C4-2B (cell line): ENCODE measurements around the gene USP53.
"Not testable (repeated sequence)": the region's sequence is repeated elsewhere in the genome, so short reads cannot be mapped to it uniquely, and the experiment has no call there.

Source experiments
- ZFX ChIP-seq: fragments of 450-650 bp; IDR thresholded peaks from 2 replicates; pipeline ENCODE4 v1.6.1; 2017
- TF ChIP-seq, protein P1 (sequence below): fragments of 450-650 bp; conservative IDR thresholded peaks from 2 replicates; pipeline ENCODE4 v1.5.1; 2017; ENCODE audit warnings: mild to moderate bottlenecking

GRCh38 chr4:119279945-119280344 lies 67.4 kb downstream of the USP53 start:
- TF ChIP-seq, protein P1, sequence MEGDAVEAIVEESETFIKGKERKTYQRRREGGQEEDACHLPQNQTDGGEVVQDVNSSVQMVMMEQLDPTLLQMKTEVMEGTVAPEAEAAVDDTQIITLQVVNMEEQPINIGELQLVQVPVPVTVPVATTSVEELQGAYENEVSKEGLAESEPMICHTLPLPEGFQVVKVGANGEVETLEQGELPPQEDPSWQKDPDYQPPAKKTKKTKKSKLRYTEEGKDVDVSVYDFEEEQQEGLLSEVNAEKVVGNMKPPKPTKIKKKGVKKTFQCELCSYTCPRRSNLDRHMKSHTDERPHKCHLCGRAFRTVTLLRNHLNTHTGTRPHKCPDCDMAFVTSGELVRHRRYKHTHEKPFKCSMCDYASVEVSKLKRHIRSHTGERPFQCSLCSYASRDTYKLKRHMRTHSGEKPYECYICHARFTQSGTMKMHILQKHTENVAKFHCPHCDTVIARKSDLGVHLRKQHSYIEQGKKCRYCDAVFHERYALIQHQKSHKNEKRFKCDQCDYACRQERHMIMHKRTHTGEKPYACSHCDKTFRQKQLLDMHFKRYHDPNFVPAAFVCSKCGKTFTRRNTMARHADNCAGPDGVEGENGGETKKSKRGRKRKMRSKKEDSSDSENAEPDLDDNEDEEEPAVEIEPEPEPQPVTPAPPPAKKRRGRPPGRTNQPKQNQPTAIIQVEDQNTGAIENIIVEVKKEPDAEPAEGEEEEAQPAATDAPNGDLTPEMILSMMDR = not testable (repeated sequence)
- not testable (repeated sequence) for TF ChIP-seq ZFX
